Measurements from ENCODE around the gene PARVA. TPM values are rescaled to one million over a fixed set of nuclear protein-coding genes. Genes with fewer than 3 reads are reported as not detected.

The PARVA gene
- total and polyA plus RNA-seq, 4 experiments from 2014 or later, result 0.75 to 2.4 (median 1.4) TPM

DNA sequence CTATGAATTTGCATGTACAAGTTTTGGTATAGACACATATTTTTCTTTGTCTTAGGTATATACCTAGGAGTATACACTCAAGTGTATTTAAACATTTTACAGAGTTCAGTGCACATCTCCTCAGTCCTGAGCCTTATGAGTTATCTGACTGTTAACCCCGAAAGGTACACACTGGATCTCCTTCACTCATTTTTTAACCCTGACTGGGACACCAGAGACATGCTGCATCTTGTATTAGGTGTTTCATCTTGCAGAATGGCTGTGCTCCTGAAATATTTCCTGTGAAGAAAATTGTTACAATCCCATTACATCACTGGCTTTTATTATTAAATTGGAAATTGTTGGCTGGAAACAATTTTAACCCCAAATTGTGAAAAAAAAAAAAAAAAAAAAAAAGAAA, 15.3 kb downstream of the PARVA start:
- no peak for DNase-seq
- CTCF ChIA-PET (ENCODE audit: partially characterized antibody), result interaction anchor here (1.9 kb wide), 1 partner anchor 62 kb away, joined by 10 read pairs; no protein-coding TSS in a partner anchor

DNA sequence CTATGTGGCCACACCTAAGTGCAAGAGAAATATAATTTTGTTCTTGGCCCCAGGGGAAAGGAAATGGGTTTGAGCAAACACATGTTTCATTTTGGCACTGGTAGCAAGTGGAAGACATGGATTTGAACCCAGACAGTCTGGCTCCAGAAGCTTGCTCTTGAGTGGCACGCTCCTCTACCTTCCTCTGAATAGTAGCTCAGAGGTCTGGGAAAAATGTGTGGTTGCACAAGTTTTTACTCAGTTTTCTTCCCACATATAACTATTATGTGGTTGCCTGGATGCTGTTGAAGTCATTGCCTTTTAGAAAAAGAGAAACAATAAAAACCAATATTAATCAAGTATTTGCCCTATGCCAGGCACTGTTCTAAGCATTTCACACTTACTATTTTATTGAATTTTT, 16.3 kb downstream of the PARVA start:
- H3K27ac Mint-ChIP-seq, result peak overlapping the region in 1 of 7 donors; percentile 68
- no peaks in the 10 kb centered on the region for H3K9me3 ChIP-seq (ENCODE audit: control insufficient read depth in 1 of 2, low read length in 2 of 2)
- peaks cover 0 to 7% (median 4%) of the 10 kb centered on the region in 8 donors for H3K9me3 Mint-ChIP-seq
- H3K4me3 ChIP-seq (ENCODE audit: low read length in 2 of 2), result no peak overlapping the region
- CTCF ChIA-PET (ENCODE audit: partially characterized antibody), result interaction anchor here (1.0 to 1.9 kb wide), 4 partner anchors 9 to 495 kb away, joined by 3 to 10 read pairs (median 3); partner anchors contain the start of gene PARVA
- intact Hi-C loops (cut with micrococcal nuclease), result no loop called here
- POLR2A ChIA-PET (ENCODE audit: partially characterized antibody), result interaction anchor here (1.0 kb wide), 1 partner anchor 28 kb away, joined by 4 read pairs; no protein-coding TSS in a partner anchor
- peaks cover 0 to 4% of the 10 kb centered on the region in 2 donors for H3K36me3 Mint-ChIP-seq
- H3K27me3 Mint-ChIP-seq, result peaks cover 0 to 3% of the 10 kb centered on the region in 2 donors
- DNase-seq, result no peak
- H3K4me3 Mint-ChIP-seq, result no peak overlapping the region
- no peak overlapping the region for H3K27ac ChIP-seq (ENCODE audit: low read depth, low read length)
- H3K4me1 Mint-ChIP-seq, result peaks cover 4 to 18% (median 10%) of the 10 kb centered on the region in 4 donors
- no peaks in the 10 kb centered on the region for H3K27me3 ChIP-seq (ENCODE audit: insufficient read depth, low read length)
- no peaks in the 10 kb centered on the region for H3K36me3 ChIP-seq (ENCODE audit: insufficient read depth, low read length)
- H3K4me1 ChIP-seq (ENCODE audit: insufficient read depth, low read length), result peaks cover 4% of the 10 kb centered on the region

More for the DNA sequence above, 15.3 kb downstream of the PARVA start:
- Histone ChIP-seq H3K27me3 (ENCODE audit: insufficient read depth, low read length) (no peaks in the 10 kb centered on the region), H3K27ac (ENCODE audit: low read depth, low read length) (no peak overlapping the region), H3K4me3 (ENCODE audit: low read length in 2 of 2) (no peak overlapping the region), H3K36me3 (ENCODE audit: insufficient read depth, low read length) (no peaks in the 10 kb centered on the region), H3K9me3 (ENCODE audit: control insufficient read depth in 1 of 2, low read length in 2 of 2) (no peaks in the 10 kb centered on the region), H3K4me1 (ENCODE audit: insufficient read depth, low read length) (peaks cover under 1% of the 10 kb centered on the region)
- POLR2A ChIA-PET (ENCODE audit: partially characterized antibody), result no interaction called here
- no peak overlapping the region for H3K27ac Mint-ChIP-seq
- peaks cover 4 to 15% (median 10%) of the 10 kb centered on the region in 4 donors for H3K4me1 Mint-ChIP-seq
- H3K4me3 Mint-ChIP-seq, result no peak overlapping the region
- intact Hi-C loops (cut with micrococcal nuclease), result no loop called here
- peaks cover 0 to 3% of the 10 kb centered on the region in 2 donors for H3K27me3 Mint-ChIP-seq
- H3K36me3 Mint-ChIP-seq, result peaks cover 0 to 4% of the 10 kb centered on the region in 2 donors
- H3K9me3 Mint-ChIP-seq, result peaks cover 0 to 7% (median 4%) of the 10 kb centered on the region in 8 donors

DNA sequence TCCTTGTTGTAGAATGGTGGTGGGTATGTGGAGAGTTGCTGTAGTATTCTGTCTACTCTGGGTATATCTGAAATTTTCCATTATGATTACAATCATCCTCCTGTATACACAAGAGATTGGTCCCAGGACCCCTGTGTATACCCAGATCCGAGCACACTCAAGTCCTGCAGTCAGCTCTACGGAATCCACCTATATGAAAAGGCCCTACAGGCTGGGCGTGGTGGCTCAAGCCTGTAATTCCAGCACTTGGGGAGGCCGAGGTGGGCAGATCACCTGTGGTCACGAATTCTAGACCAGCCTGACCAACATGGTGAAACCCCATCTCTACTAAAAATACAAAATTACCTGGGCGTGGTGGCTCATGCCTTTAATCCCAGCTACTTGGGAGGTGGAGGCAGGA, 17.2 kb downstream of the PARVA start:
- Histone ChIP-seq H3K27me3 (ENCODE audit: insufficient read depth, low read length) (no peaks in the 10 kb centered on the region), H3K9me3 (ENCODE audit: control insufficient read depth in 1 of 2, low read length in 2 of 2) (no peaks in the 10 kb centered on the region), H3K4me1 (ENCODE audit: insufficient read depth, low read length) (peaks cover 4% of the 10 kb centered on the region), H3K4me3 (ENCODE audit: low read length in 2 of 2) (no peak overlapping the region), H3K27ac (ENCODE audit: low read depth, low read length) (no peak overlapping the region), H3K36me3 (ENCODE audit: insufficient read depth, low read length) (no peaks in the 10 kb centered on the region)
- no peak overlapping the region for H3K4me3 Mint-ChIP-seq
- H3K27ac Mint-ChIP-seq, result no peak overlapping the region
- no peak for DNase-seq
- ChIA-PET POLR2A (ENCODE audit: partially characterized antibody) (interaction anchor here (1.0 kb wide), 1 partner anchor 29 kb away, joined by 4 read pairs; no protein-coding TSS in a partner anchor), CTCF (ENCODE audit: partially characterized antibody) (interaction anchor here (1.9 kb wide), 1 partner anchor 63 kb away, joined by 10 read pairs; no protein-coding TSS in a partner anchor)
- H3K4me1 Mint-ChIP-seq, result peaks cover 4 to 18% (median 10%) of the 10 kb centered on the region in 4 donors
- peaks cover 0 to 4% of the 10 kb centered on the region in 2 donors for H3K36me3 Mint-ChIP-seq
- H3K9me3 Mint-ChIP-seq, result peaks cover 0 to 7% (median 4%) of the 10 kb centered on the region in 8 donors
- peaks cover 0 to 3% of the 10 kb centered on the region in 2 donors for H3K27me3 Mint-ChIP-seq
- intact Hi-C loops (cut with micrococcal nuclease), result no loop called here

DNA sequence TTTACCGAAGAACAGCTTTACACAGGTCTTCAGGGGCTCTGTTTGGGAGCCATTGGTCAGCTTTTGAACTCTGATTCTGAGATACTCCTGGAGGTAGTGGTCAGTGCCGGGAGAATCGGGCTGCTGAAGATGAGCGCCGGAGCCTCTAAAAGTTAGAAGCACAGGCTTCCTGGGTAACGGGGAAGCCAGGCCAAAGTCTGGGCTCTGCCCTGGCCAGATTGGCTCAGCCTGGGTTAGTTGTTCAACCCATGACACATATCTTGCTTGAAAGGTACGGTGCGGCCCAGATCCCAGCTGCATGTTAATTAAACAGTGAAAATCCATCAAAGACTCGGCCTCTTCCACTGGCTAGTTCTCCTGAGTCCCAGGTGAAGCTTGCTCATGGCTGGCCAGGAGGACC, 18.0 kb downstream of the PARVA start:
- CTCF ChIA-PET (ENCODE audit: partially characterized antibody), result interaction anchor here (2.1 kb wide), 1 partner anchor 64 kb away, joined by 8 read pairs; no protein-coding TSS in a partner anchor
- Mint-ChIP-seq H3K4me1 (peaks cover 4 to 16% (median 10%) of the 10 kb centered on the region in 4 donors), H3K27me3 (no peaks in the 10 kb centered on the region), H3K36me3 (peaks cover 0 to 4% of the 10 kb centered on the region in 2 donors), H3K27ac (peak overlapping the region in 1 of 7 donors; percentile 26), H3K9me3 (peaks cover 0 to 7% (median 4%) of the 10 kb centered on the region in 8 donors), H3K4me3 (no peak overlapping the region)
- Histone ChIP-seq H3K4me3 (ENCODE audit: low read length in 2 of 2) (no peak overlapping the region), H3K4me1 (ENCODE audit: insufficient read depth, low read length) (peaks cover 4% of the 10 kb centered on the region), H3K36me3 (ENCODE audit: insufficient read depth, low read length) (no peaks in the 10 kb centered on the region), H3K27ac (ENCODE audit: low read depth, low read length) (no peak overlapping the region), H3K27me3 (ENCODE audit: insufficient read depth, low read length) (no peaks in the 10 kb centered on the region), H3K9me3 (ENCODE audit: control insufficient read depth in 1 of 2, low read length in 2 of 2) (no peaks in the 10 kb centered on the region)
- POLR2A ChIA-PET (ENCODE audit: partially characterized antibody), result no interaction called here
- no peak for DNase-seq
- intact Hi-C loops (cut with micrococcal nuclease), result no loop called here

DNA sequence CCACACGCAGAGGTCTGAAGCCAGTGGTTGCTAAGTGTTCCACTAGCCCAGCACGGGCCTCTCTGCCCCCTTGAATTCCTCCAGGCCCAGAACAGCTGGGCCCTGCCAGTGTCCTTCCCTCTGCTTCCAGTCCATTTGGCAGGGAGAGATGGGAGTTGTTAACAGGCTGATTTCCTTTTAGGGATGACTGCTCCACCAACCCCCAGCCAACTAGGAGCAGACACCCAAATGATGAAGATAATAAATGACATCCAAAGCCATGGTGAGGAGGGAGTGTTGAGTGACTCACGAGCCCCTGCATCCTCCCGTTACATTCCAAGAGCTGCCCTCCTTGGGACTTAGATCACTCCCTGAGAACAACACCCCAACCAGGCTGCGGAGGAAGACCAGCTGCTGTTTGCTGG, 20.6 kb downstream of the PARVA start:
- Histone ChIP-seq H3K27me3 (ENCODE audit: insufficient read depth, low read length) (no peaks in the 10 kb centered on the region), H3K4me1 (ENCODE audit: insufficient read depth, low read length) (peaks cover 4% of the 10 kb centered on the region), H3K4me3 (ENCODE audit: low read length in 2 of 2) (no peak overlapping the region), H3K36me3 (ENCODE audit: insufficient read depth, low read length) (no peaks in the 10 kb centered on the region), H3K27ac (ENCODE audit: low read depth, low read length) (no peak overlapping the region), H3K9me3 (ENCODE audit: control insufficient read depth in 1 of 2, low read length in 2 of 2) (no peaks in the 10 kb centered on the region)
- ChIA-PET CTCF (ENCODE audit: partially characterized antibody) (interaction anchor here (1.1 kb wide), 1 partner anchor 68 kb away, joined by 3 read pairs; no protein-coding TSS in a partner anchor), POLR2A (ENCODE audit: partially characterized antibody) (interaction anchor here (2.1 kb wide), 1 partner anchor 10 kb away, joined by 7 read pairs; no protein-coding TSS in a partner anchor)
- DNase-seq, result no peak
- Mint-ChIP-seq H3K36me3 (peaks cover 0 to 4% of the 10 kb centered on the region in 2 donors), H3K9me3 (peaks cover 0 to 7% (median 4%) of the 10 kb centered on the region in 8 donors), H3K4me3 (no peak overlapping the region), H3K4me1 (peaks cover 4 to 16% (median 10%) of the 10 kb centered on the region in 4 donors), H3K27ac (peak overlapping the region in 1 of 7 donors; percentile 31), H3K27me3 (no peaks in the 10 kb centered on the region)
- intact Hi-C loops (cut with micrococcal nuclease), result no loop called here

DNA sequence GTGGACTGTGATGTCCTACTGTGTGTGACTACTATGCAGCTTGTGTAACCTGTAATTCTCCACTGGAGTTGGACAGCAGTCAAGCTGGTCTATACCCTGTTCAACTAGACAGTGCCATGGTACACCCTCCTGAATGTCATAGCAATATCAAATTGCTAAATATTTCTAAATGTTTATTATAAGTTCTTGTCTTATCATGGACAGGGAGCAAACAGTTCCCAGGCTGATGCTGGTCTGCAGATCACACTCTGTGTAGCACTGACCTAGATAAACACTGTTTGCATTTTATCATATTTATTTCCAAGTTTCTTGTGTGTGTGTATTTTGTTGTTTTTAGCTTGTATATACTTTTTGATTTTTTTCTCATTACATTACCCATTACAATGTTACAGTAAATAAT, 22.0 kb downstream of the PARVA start:
- no peak overlapping the region for H3K4me3 ChIP-seq (ENCODE audit: low read length in 2 of 2)
- H3K27ac ChIP-seq (ENCODE audit: low read depth, low read length), result no peak overlapping the region
- H3K36me3 ChIP-seq (ENCODE audit: insufficient read depth, low read length), result no peaks in the 10 kb centered on the region
- peaks cover 4% of the 10 kb centered on the region for H3K4me1 ChIP-seq (ENCODE audit: insufficient read depth, low read length)
- intact Hi-C loops (cut with micrococcal nuclease), result no loop called here
- no peaks in the 10 kb centered on the region for H3K27me3 ChIP-seq (ENCODE audit: insufficient read depth, low read length)
- Mint-ChIP-seq H3K9me3 (no peaks in the 10 kb centered on the region), H3K4me3 (no peak overlapping the region), H3K4me1 (peaks cover 4 to 16% (median 10%) of the 10 kb centered on the region in 4 donors), H3K27ac (no peak overlapping the region), H3K36me3 (no peaks in the 10 kb centered on the region), H3K27me3 (peaks cover 0 to 1% of the 10 kb centered on the region in 2 donors)
- H3K9me3 ChIP-seq (ENCODE audit: control insufficient read depth in 1 of 2, low read length in 2 of 2), result no peaks in the 10 kb centered on the region
- CTCF ChIA-PET (ENCODE audit: partially characterized antibody), result no interaction called here
- POLR2A ChIA-PET (ENCODE audit: partially characterized antibody), result interaction anchor here (1.0 kb wide), 1 partner anchor 43 kb away, joined by 4 read pairs; no protein-coding TSS in a partner anchor
- no peak for DNase-seq

DNA sequence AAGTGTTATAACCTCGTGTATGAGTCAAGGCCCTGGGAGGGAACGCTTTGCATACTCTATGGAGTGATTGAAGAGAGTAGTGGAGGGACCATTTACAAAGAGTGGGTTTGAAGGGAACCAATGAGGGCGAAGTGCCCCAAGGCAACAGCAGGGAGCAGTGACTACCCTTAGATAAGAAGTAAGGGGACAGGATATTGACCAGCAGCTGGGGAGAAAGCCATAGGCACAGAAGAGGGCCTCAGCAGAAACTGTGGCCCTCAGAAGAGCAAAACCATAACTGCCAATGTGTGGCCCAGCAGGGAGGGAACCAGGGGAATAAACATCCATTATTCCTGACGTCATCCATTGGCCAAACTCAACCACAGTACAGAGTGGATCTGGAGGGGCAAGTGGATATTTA, 24.7 kb downstream of the PARVA start:
- peaks cover 0 to 8% (median 4%) of the 10 kb centered on the region in 4 donors for H3K4me1 Mint-ChIP-seq
- POLR2A ChIA-PET (ENCODE audit: partially characterized antibody), result no interaction called here
- intact Hi-C loops (cut with micrococcal nuclease), result no loop called here

More for the DNA sequence above, 24.7 kb downstream of the PARVA start:
- no peaks in the 10 kb centered on the region for H3K9me3 Mint-ChIP-seq
- Histone ChIP-seq H3K4me1 (ENCODE audit: insufficient read depth, low read length) (peaks cover 4% of the 10 kb centered on the region), H3K4me3 (ENCODE audit: low read length in 2 of 2) (no peak overlapping the region), H3K36me3 (ENCODE audit: insufficient read depth, low read length) (no peaks in the 10 kb centered on the region), H3K27ac (ENCODE audit: low read depth, low read length) (no peak overlapping the region), H3K27me3 (ENCODE audit: insufficient read depth, low read length) (no peaks in the 10 kb centered on the region), H3K9me3 (ENCODE audit: control insufficient read depth in 1 of 2, low read length in 2 of 2) (no peaks in the 10 kb centered on the region)
- no peak overlapping the region for H3K27ac Mint-ChIP-seq
- DNase-seq, result no peak
- peaks cover 0 to 1% of the 10 kb centered on the region in 2 donors for H3K27me3 Mint-ChIP-seq
- no peak overlapping the region for H3K4me3 Mint-ChIP-seq
- H3K36me3 Mint-ChIP-seq, result no peaks in the 10 kb centered on the region
- CTCF ChIA-PET (ENCODE audit: partially characterized antibody), result interaction anchor here (1.1 kb wide), 1 partner anchor 8 kb away, joined by 3 read pairs; no protein-coding TSS in a partner anchor
